Heart left ventricle (tissue), 13 donors: ENCODE results near the gene SMARCD3.

Source experiments
- POLR2A ChIP-seq, 2 donors: fragments of 450-650 bp; IDR thresholded peaks; one replicate each; pipeline ENCODE4 v1.6.1; 2017; ENCODE audit warnings: antibody characterized with exemption in 2 of 2, mild to moderate bottlenecking in 2 of 2, moderate library complexity in 2 of 2
- TF ChIP-seq, protein P1 (sequence below), 12 donors: fragments of 200-600 bp; sonication (generic) in 4 of 12; IDR thresholded peaks; one replicate each; pipeline versions ENCODE4 v1.5.0 to v1.8.0; 2018 to 2022; ENCODE audit warnings: antibody characterized with exemption in 12 of 12, mild to moderate bottlenecking in 5 of 12
- donor health status: ischemic (EF 13 %, LVEDD 7.1; RV severe dilation, severe dysfunction).
- donor health status: DM: no; HTN: yes; CAD: no.
- donor health status: DM: no; HTN: no; CAD: no.
- donor health status: ischemic (EF 25% LVEDD 6.9; RV normal size, moderate dysfunction).
- donor health status: ischemic (EF 25% LVEDD 5.7; RV mildly dilated, moderate dysfunction).
- donor health status: ischemic (EF 35%, LVEDD 5.7; RV mildly dilated, moderate dysfunction).
- donor health status: nonischemic (EF 11% LVEDD 7.7; RV severe dilation, severe dysfunction).
- donor health status: DM: yes; HTN: yes; CAD: no.
- donor health status: PGD.
- donor health status: ischemic (EF 29% LVEDD 5.4; RV normal size, mild dysfunction).
- donor health status: nonischemic (EF 23%, LVEDD 6.1; RV moderate dilation, normal function).

GRCh38 chr7:151204383-151205032, 44.0 kb downstream of the SMARCD3 start:
- no peak for TF ChIP-seq POLR2A (IDR thresholded peaks at IDR 0.05)
- TF ChIP-seq, protein P1, sequence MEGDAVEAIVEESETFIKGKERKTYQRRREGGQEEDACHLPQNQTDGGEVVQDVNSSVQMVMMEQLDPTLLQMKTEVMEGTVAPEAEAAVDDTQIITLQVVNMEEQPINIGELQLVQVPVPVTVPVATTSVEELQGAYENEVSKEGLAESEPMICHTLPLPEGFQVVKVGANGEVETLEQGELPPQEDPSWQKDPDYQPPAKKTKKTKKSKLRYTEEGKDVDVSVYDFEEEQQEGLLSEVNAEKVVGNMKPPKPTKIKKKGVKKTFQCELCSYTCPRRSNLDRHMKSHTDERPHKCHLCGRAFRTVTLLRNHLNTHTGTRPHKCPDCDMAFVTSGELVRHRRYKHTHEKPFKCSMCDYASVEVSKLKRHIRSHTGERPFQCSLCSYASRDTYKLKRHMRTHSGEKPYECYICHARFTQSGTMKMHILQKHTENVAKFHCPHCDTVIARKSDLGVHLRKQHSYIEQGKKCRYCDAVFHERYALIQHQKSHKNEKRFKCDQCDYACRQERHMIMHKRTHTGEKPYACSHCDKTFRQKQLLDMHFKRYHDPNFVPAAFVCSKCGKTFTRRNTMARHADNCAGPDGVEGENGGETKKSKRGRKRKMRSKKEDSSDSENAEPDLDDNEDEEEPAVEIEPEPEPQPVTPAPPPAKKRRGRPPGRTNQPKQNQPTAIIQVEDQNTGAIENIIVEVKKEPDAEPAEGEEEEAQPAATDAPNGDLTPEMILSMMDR (IDR thresholded peaks at IDR 0.05), result peak in 1 of 12 donors; percentile 11
